B cell (primary cell): ENCODE measurements around the gene XPO1.

Experiments used
- EZH2 ChIP-seq: IDR thresholded peaks from 2 replicates; pipeline ENCODE4 v1.6.1; 2012; ENCODE audit warnings: borderline replicate concordance, low read depth, mild to moderate bottlenecking, moderate library complexity, low read length; ENCODE audit not compliant: insufficient read depth, poor library complexity, severe bottlenecking
- TF ChIP-seq, protein P1 (sequence below): fragments of 200-600 bp; IDR thresholded peaks from one replicate; pipeline ENCODE4 v1.8.0; 2022; ENCODE audit warnings: antibody characterized with exemption, mild to moderate bottlenecking

DNA sequence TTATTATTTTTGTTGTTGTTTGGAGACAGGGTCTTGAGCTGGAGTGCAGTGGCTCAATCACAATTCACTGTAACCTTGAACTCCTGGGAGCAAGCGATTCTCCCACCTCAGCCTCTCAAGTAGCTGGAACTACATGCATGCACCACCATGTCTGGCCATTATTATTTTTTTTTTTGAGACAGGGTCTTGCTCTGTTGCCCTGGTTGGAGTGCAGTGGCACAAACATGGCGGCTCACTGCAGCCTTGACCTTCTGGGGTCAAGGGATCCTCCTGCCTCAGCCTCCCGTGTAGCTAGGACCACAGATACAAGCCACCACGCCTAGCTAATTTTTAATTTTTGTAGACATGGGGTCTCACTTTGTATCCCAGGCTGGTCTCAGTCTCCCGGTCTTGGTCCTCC, 20.0 kb upstream of the XPO1 start:
- TF ChIP-seq, protein P1, sequence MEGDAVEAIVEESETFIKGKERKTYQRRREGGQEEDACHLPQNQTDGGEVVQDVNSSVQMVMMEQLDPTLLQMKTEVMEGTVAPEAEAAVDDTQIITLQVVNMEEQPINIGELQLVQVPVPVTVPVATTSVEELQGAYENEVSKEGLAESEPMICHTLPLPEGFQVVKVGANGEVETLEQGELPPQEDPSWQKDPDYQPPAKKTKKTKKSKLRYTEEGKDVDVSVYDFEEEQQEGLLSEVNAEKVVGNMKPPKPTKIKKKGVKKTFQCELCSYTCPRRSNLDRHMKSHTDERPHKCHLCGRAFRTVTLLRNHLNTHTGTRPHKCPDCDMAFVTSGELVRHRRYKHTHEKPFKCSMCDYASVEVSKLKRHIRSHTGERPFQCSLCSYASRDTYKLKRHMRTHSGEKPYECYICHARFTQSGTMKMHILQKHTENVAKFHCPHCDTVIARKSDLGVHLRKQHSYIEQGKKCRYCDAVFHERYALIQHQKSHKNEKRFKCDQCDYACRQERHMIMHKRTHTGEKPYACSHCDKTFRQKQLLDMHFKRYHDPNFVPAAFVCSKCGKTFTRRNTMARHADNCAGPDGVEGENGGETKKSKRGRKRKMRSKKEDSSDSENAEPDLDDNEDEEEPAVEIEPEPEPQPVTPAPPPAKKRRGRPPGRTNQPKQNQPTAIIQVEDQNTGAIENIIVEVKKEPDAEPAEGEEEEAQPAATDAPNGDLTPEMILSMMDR, result no peak
- TF ChIP-seq EZH2, result no peak
